CD8-positive, alpha-beta memory T cell (primary cell): ENCODE results near the gene EIF2A. TPM values are rescaled to one million over a fixed set of nuclear protein-coding genes. Genes with fewer than 3 reads are reported as not detected.
A peak's percentile ranks its signal among the peaks of the same experiment; 100 is the strongest.

Source experiments
- CTCF ChIA-PET: fragments of 350-600 bp; sonication (Branson Sonifier 250); formaldehyde crosslinking; loops from one replicate; lab custom pipeline; 2021; ENCODE audit warnings: antibody characterized with exemption; lab: Charles Lee
- POLR2A ChIA-PET: fragments of 350-600 bp; sonication (Branson Sonifier 250); formaldehyde crosslinking; loops from one replicate; lab custom pipeline; 2021; ENCODE audit warnings: antibody characterized with exemption; lab: Charles Lee
- DNase-seq, 5 donors: peaks; one replicate each; pipeline versions ENCODE4 v3.0.0 to v3.0.0-alpha.2; 2020 to 2022; ENCODE audit warnings: mixed read lengths in 1 of 5
- H3K27ac ChIP-seq: one replicate; pipeline ENCODE4 v1.7.0; 2013; ENCODE audit warnings: low read depth, mild to moderate bottlenecking, low read length, moderate library complexity
- H3K27me3 ChIP-seq: 2 replicates; pipeline ENCODE4 v1.7.0; 2013; ENCODE audit warnings: low read length, mild to moderate bottlenecking; ENCODE audit not compliant: insufficient read depth, poor library complexity, severe bottlenecking
- H3K36me3 ChIP-seq: 2 replicates; pipeline ENCODE4 v1.7.0; 2013; ENCODE audit warnings: mild to moderate bottlenecking, low read length, moderate library complexity; ENCODE audit not compliant: insufficient read depth
- H3K4me1 ChIP-seq: 2 replicates; pipeline ENCODE4 v1.7.0; 2013; ENCODE audit warnings: mild to moderate bottlenecking, low read length, moderate library complexity; ENCODE audit not compliant: insufficient read depth
- H3K4me3 ChIP-seq: 2 replicates; pipeline ENCODE4 v1.7.0; 2013; ENCODE audit warnings: mild to moderate bottlenecking, low read length
- H3K9me3 ChIP-seq: 2 replicates; pipeline ENCODE4 v1.7.0; 2013; ENCODE audit warnings: mild to moderate bottlenecking, low read length
- H3K27ac Mint-ChIP-seq, 8 donors: one replicate each; pipeline ENCODE4 v1.8.0; 2020 to 2021; ENCODE audit warnings: mixed read lengths in 8 of 8, mild to moderate bottlenecking in 6 of 8, inconsistent platforms in 3 of 8, moderate library complexity in 3 of 8
- H3K27me3 Mint-ChIP-seq, 2 donors: one replicate each; pipeline ENCODE4 v1.8.0; 2020 to 2021; ENCODE audit warnings: mixed read lengths in 2 of 2, mild to moderate bottlenecking in 1 of 2, moderate library complexity in 1 of 2
- H3K36me3 Mint-ChIP-seq, 3 donors: one replicate each; pipeline ENCODE4 v1.8.0; 2020 to 2021; ENCODE audit warnings: mixed read lengths in 3 of 3, inconsistent platforms in 1 of 3, mild to moderate bottlenecking in 1 of 3
- H3K4me1 Mint-ChIP-seq, 3 donors: one replicate each; pipeline ENCODE4 v1.8.0; 2020 to 2021; ENCODE audit warnings: mixed read lengths in 3 of 3, inconsistent platforms in 1 of 3, mild to moderate bottlenecking in 1 of 3
- H3K4me3 Mint-ChIP-seq, 7 donors: one replicate each; pipeline ENCODE4 v1.8.0; 2020 to 2021; ENCODE audit warnings: mixed read lengths in 7 of 7, mild to moderate bottlenecking in 6 of 7, moderate library complexity in 4 of 7, inconsistent platforms in 2 of 7
- H3K9me3 Mint-ChIP-seq, 5 donors: one replicate each; pipeline ENCODE4 v1.8.0; 2020 to 2022; ENCODE audit warnings: mixed read lengths in 5 of 5, mild to moderate bottlenecking in 3 of 5, moderate library complexity in 2 of 5, inconsistent platforms in 1 of 5
- polyA plus RNA-seq: library from polyadenylated mRNA; unstranded; fragments of 300-500 nt; fragmentation: Illumina TruSeq; gene quantifications from one replicate; pipeline ENCODE4 v1.2.3, GENCODE V29; 2021
- total RNA-seq, 2 experiments: library from RNA; stranded (reverse); gene quantifications; one replicate each; pipeline ENCODE4 v1.2.3, GENCODE V29; 2021

The EIF2A gene
- total and polyA plus RNA-seq, 3 experiments from 2014 or later: 41.5 to 131 (median 128) TPM

- no peak for DNase-seq
These were observed 11.1 kb downstream of the EIF2A start for GRCh38 chr3:150557725-150558124.

GRCh38 chr3:150564243-150564642 is 17.7 kb downstream of the EIF2A start:
- H3K9me3 Mint-ChIP-seq: no peaks in the 10 kb centered on the region
- Histone ChIP-seq H3K36me3 (peaks cover 27% of the 10 kb centered on the region), H3K27ac (no peak overlapping the region), H3K4me3 (no peak overlapping the region), H3K4me1 (no peaks in the 10 kb centered on the region), H3K27me3 (no peaks in the 10 kb centered on the region), H3K9me3 (no peaks in the 10 kb centered on the region)
- H3K27me3 Mint-ChIP-seq: no peaks in the 10 kb centered on the region
- POLR2A ChIA-PET: no interaction called here
- no peak overlapping the region for H3K4me3 Mint-ChIP-seq
- H3K4me1 Mint-ChIP-seq: peaks cover 5 to 10% (median 7%) of the 10 kb centered on the region in 3 donors
- DNase-seq: no peak
- CTCF ChIA-PET: no interaction called here
- H3K36me3 Mint-ChIP-seq: peaks cover 4 to 61% (median 7%) of the 10 kb centered on the region in 3 donors
- no peak overlapping the region for H3K27ac Mint-ChIP-seq

More at GRCh38 chr3:150557725-150558124, 11.1 kb downstream of the EIF2A start:
- Mint-ChIP-seq H3K27me3 (no peaks in the 10 kb centered on the region), H3K4me1 (peaks cover 38 to 54% (median 52%) of the 10 kb centered on the region in 3 donors), H3K27ac (peak overlapping the region in 1 of 8 donors; percentile 15), H3K36me3 (peaks cover 6 to 62% (median 11%) of the 10 kb centered on the region in 3 donors), H3K4me3 (no peak overlapping the region), H3K9me3 (no peaks in the 10 kb centered on the region)
- ChIA-PET CTCF (no interaction called here), POLR2A (no interaction called here)
- Histone ChIP-seq H3K4me1 (peaks cover 6% of the 10 kb centered on the region), H3K4me3 (no peak overlapping the region), H3K9me3 (no peaks in the 10 kb centered on the region), H3K27me3 (no peaks in the 10 kb centered on the region), H3K27ac (no peak overlapping the region), H3K36me3 (peaks cover 14% of the 10 kb centered on the region)

- peak overlapping the region in 2 of 8 donors; percentile 10 to 17 for H3K27ac Mint-ChIP-seq
- Histone ChIP-seq H3K27ac (no peak overlapping the region), H3K36me3 (peaks cover 34% of the 10 kb centered on the region), H3K4me3 (no peak overlapping the region), H3K4me1 (no peaks in the 10 kb centered on the region), H3K9me3 (no peaks in the 10 kb centered on the region), H3K27me3 (no peaks in the 10 kb centered on the region)
- H3K27me3 Mint-ChIP-seq: no peaks in the 10 kb centered on the region
- no peak for DNase-seq
- CTCF ChIA-PET: no interaction called here
- POLR2A ChIA-PET: no interaction called here
- peaks cover 0 to 5% (median 2%) of the 10 kb centered on the region in 3 donors for H3K4me1 Mint-ChIP-seq
- no peaks in the 10 kb centered on the region for H3K9me3 Mint-ChIP-seq
- H3K36me3 Mint-ChIP-seq: peaks cover 5 to 69% (median 17%) of the 10 kb centered on the region in 3 donors
- no peak overlapping the region for H3K4me3 Mint-ChIP-seq
These were observed 20.7 kb downstream of the EIF2A start for GRCh38 chr3:150567328-150567727.

- Mint-ChIP-seq H3K27ac (peak overlapping the region in 2 of 8 donors; percentile 47 to 57), H3K4me3 (no peak overlapping the region), H3K9me3 (no peaks in the 10 kb centered on the region), H3K4me1 (peaks cover 11 to 49% (median 32%) of the 10 kb centered on the region in 3 donors), H3K36me3 (peaks cover 4 to 75% (median 10%) of the 10 kb centered on the region in 3 donors), H3K27me3 (peaks cover 0 to 2% of the 10 kb centered on the region in 2 donors)
- Histone ChIP-seq H3K4me1 (no peaks in the 10 kb centered on the region), H3K9me3 (no peaks in the 10 kb centered on the region), H3K4me3 (no peak overlapping the region), H3K36me3 (no peaks in the 10 kb centered on the region), H3K27me3 (no peaks in the 10 kb centered on the region), H3K27ac (no peak overlapping the region)
- POLR2A ChIA-PET: no interaction called here
- no peak for DNase-seq
- CTCF ChIA-PET: interaction anchor here (1.8 kb wide), 1 partner anchor 25 kb away, joined by 5 read pairs; the partner anchor contains the start of gene SELENOT
These were observed 31.3 kb downstream of the EIF2A start for GRCh38 chr3:150577855-150578254.

- H3K27ac ChIP-seq: no peak overlapping the region
- no peak for DNase-seq
- no peaks in the 10 kb centered on the region for H3K27me3 ChIP-seq
- H3K27me3 Mint-ChIP-seq: no peaks in the 10 kb centered on the region
- H3K9me3 ChIP-seq: no peaks in the 10 kb centered on the region
- peaks cover 4 to 76% (median 15%) of the 10 kb centered on the region in 3 donors for H3K36me3 Mint-ChIP-seq
- H3K27ac Mint-ChIP-seq: peak overlapping the region in 2 of 8 donors; percentile 15 to 30
- H3K4me1 ChIP-seq: no peaks in the 10 kb centered on the region
- no peak overlapping the region for H3K4me3 Mint-ChIP-seq
- H3K4me3 ChIP-seq: no peak overlapping the region
- H3K4me1 Mint-ChIP-seq: peaks cover 7 to 30% (median 19%) of the 10 kb centered on the region in 3 donors
- no peaks in the 10 kb centered on the region for H3K9me3 Mint-ChIP-seq
- H3K36me3 ChIP-seq: peaks cover 11% of the 10 kb centered on the region
- ChIA-PET CTCF (no interaction called here), POLR2A (no interaction called here)
These were observed 34.6 kb downstream of the EIF2A start for GRCh38 chr3:150581174-150581573.

- Mint-ChIP-seq H3K36me3 (peaks cover 0 to 70% (median 12%) of the 10 kb centered on the region in 3 donors), H3K4me1 (peaks cover 0 to 16% (median 8%) of the 10 kb centered on the region in 3 donors), H3K27ac (peak overlapping the region in 3 of 8 donors; percentile 4 to 61 (median 36)), H3K27me3 (no peaks in the 10 kb centered on the region), H3K4me3 (no peak overlapping the region), H3K9me3 (no peaks in the 10 kb centered on the region)
- Histone ChIP-seq H3K4me1 (no peaks in the 10 kb centered on the region), H3K36me3 (peaks cover 11% of the 10 kb centered on the region), H3K27me3 (no peaks in the 10 kb centered on the region), H3K9me3 (no peaks in the 10 kb centered on the region), H3K27ac (no peak overlapping the region), H3K4me3 (no peak overlapping the region)
- POLR2A ChIA-PET: interaction anchor here (0.5 kb wide), 1 partner anchor 11 kb away, joined by 3 read pairs; no protein-coding TSS in a partner anchor
- CTCF ChIA-PET: no interaction called here
- no peak for DNase-seq
These were observed 36.0 kb downstream of the EIF2A start for GRCh38 chr3:150582620-150583019.

GRCh38 chr3:150583028-150583427 is 36.4 kb downstream of the EIF2A start:
- Mint-ChIP-seq H3K27ac (peak overlapping the region in 1 of 8 donors; percentile 10), H3K4me3 (no peak overlapping the region), H3K36me3 (peaks cover 0 to 67% (median 12%) of the 10 kb centered on the region in 3 donors), H3K9me3 (no peaks in the 10 kb centered on the region), H3K27me3 (no peaks in the 10 kb centered on the region), H3K4me1 (peaks cover 0 to 12% (median 6%) of the 10 kb centered on the region in 3 donors)
- H3K27ac ChIP-seq: no peak overlapping the region
- no peaks in the 10 kb centered on the region for H3K27me3 ChIP-seq
- no peaks in the 10 kb centered on the region for H3K4me1 ChIP-seq
- H3K4me3 ChIP-seq: no peak overlapping the region
- DNase-seq: no peak
- POLR2A ChIA-PET: interaction anchor here (0.5 kb wide), 1 partner anchor 11 kb away, joined by 3 read pairs; no protein-coding TSS in a partner anchor
- no peaks in the 10 kb centered on the region for H3K9me3 ChIP-seq
- CTCF ChIA-PET: no interaction called here
- peaks cover 11% of the 10 kb centered on the region for H3K36me3 ChIP-seq

- Histone ChIP-seq H3K36me3 (peaks cover 11% of the 10 kb centered on the region), H3K27ac (no peak overlapping the region), H3K9me3 (no peaks in the 10 kb centered on the region), H3K27me3 (no peaks in the 10 kb centered on the region), H3K4me1 (no peaks in the 10 kb centered on the region), H3K4me3 (no peak overlapping the region)
- ChIA-PET CTCF (no interaction called here), POLR2A (interaction anchor here (1.4 kb wide), 1 partner anchor 15 kb away, joined by 3 read pairs; the partner anchor contains the start of gene SELENOT)
- H3K36me3 Mint-ChIP-seq: peaks cover 0 to 34% (median 6%) of the 10 kb centered on the region in 3 donors
- H3K4me3 Mint-ChIP-seq: no peak overlapping the region
- H3K27me3 Mint-ChIP-seq: no peaks in the 10 kb centered on the region
- H3K27ac Mint-ChIP-seq: peak overlapping the region in 7 of 8 donors; percentile 14 to 85 (median 38)
- H3K9me3 Mint-ChIP-seq: no peaks in the 10 kb centered on the region
- peaks cover 3 to 13% (median 9%) of the 10 kb centered on the region in 3 donors for H3K4me1 Mint-ChIP-seq
- DNase-seq: no peak
These were observed 41.6 kb downstream of the EIF2A start for GRCh38 chr3:150588027-150588830.
